DND-41 (cell line): ENCODE data around the gene USH1G.

ENCODE experiments used
- ATAC-seq: fragments of 200-7000 bp; cut with Tn5 transposase; 3 replicates; pipeline ENCODE4 v1.9.1; 2021; ENCODE audit warnings: low read depth; ENCODE audit not compliant: insufficient read depth
- DNase-seq: peaks from one replicate; pipeline ENCODE4 v3.0.0-alpha.2; 2020
- H2AFZ ChIP-seq: 2 replicates; pipeline ENCODE4 v1.6.0; 2012; ENCODE audit warnings: low read depth, low read length
- H3K27ac ChIP-seq: 2 replicates; pipeline ENCODE4 v1.5.1; 2012; ENCODE audit warnings: low read length, inconsistent platforms
- H3K27me3 ChIP-seq: fragments of 200-600 bp; sonication (generic); 2 replicates; pipeline ENCODE4 v1.6.0; 2012; ENCODE audit warnings: low read length, mild to moderate bottlenecking, inconsistent platforms; ENCODE audit not compliant: insufficient read depth, poor library complexity
- H3K36me3 ChIP-seq: 2 replicates; pipeline ENCODE4 v1.5.1; 2012; ENCODE audit warnings: low read length, inconsistent platforms; ENCODE audit not compliant: insufficient read depth
- H3K4me1 ChIP-seq: 2 replicates; pipeline ENCODE4 v1.5.1; 2012; ENCODE audit warnings: mild to moderate bottlenecking, low read length; ENCODE audit not compliant: insufficient read depth
- H3K4me2 ChIP-seq: 2 replicates; pipeline ENCODE4 v1.6.0; 2012; ENCODE audit warnings: mild to moderate bottlenecking, moderate library complexity, low read length, inconsistent platforms; ENCODE audit not compliant: insufficient read depth
- H3K4me3 ChIP-seq, 2 experiments: fragments of 200-600 bp in 1 of 2; shearing (Covaris generic) in 1 of 2; 2 replicates each; pipeline ENCODE4 v1.5.1; 2012 to 2016; ENCODE audit warnings: inconsistent platforms in 2 of 2, low read length in 2 of 2, mild to moderate bottlenecking in 2 of 2, low read depth in 1 of 2, moderate library complexity in 1 of 2
- H3K79me2 ChIP-seq: 2 replicates; pipeline ENCODE4 v1.6.0; 2012; ENCODE audit warnings: low read length, inconsistent platforms; ENCODE audit not compliant: insufficient read depth
- H3K9ac ChIP-seq: 2 replicates; pipeline ENCODE4 v1.6.0; 2012; ENCODE audit warnings: low read depth, mild to moderate bottlenecking, inconsistent platforms, low read length, moderate library complexity
- H3K9me3 ChIP-seq: 2 replicates; pipeline ENCODE4 v1.5.1; 2012; ENCODE audit warnings: low read length, moderate library complexity, mild to moderate bottlenecking, inconsistent platforms; ENCODE audit not compliant: insufficient read depth, severe bottlenecking
- H4K20me1 ChIP-seq: 2 replicates; pipeline ENCODE4 v1.6.0; 2012; ENCODE audit warnings: low read length; ENCODE audit not compliant: insufficient read depth
- CTCF ChIP-seq: IDR thresholded peaks from 2 replicates; pipeline ENCODE4 v1.5.1; 2012; ENCODE audit warnings: borderline replicate concordance, low read length, moderate library complexity, mild to moderate bottlenecking; ENCODE audit not compliant: poor library complexity, severe bottlenecking; ENCODE audit errors: extremely low read depth
- EZH2 ChIP-seq: IDR thresholded peaks from 3 replicates; pipeline ENCODE4 v1.6.1; 2012; ENCODE audit warnings: borderline replicate concordance, low read depth, mild to moderate bottlenecking, moderate library complexity, low read length, inconsistent platforms; ENCODE audit not compliant: severe bottlenecking

Gene USH1G

GRCh38 chr17:74954115-74954514 is 31.1 kb upstream of the USH1G start:
- Histone ChIP-seq H3K27ac (no peak overlapping the region), H3K4me2 (no peak overlapping the region), H4K20me1 (no peaks in the 10 kb centered on the region), H3K4me3 (no peak overlapping the region), H2AFZ (no peak overlapping the region), H3K9me3 (no peaks in the 10 kb centered on the region), H3K27me3 (no peaks in the 10 kb centered on the region), H3K36me3 (no peaks in the 10 kb centered on the region), H3K79me2 (no peaks in the 10 kb centered on the region), H3K9ac (no peak overlapping the region), H3K4me1 (no peaks in the 10 kb centered on the region)
- ATAC-seq (no peak), DNase-seq (no peak)
- no peak for TF ChIP-seq EZH2
- TF ChIP-seq CTCF, result no peak

GRCh38 chr17:74953134-74953687 is 30.2 kb upstream of the USH1G start:
- H3K4me1 ChIP-seq, result no peaks in the 10 kb centered on the region
- H3K9me3 ChIP-seq, result no peaks in the 10 kb centered on the region
- H3K27me3 ChIP-seq, result no peaks in the 10 kb centered on the region
- H3K9ac ChIP-seq, result no peak overlapping the region
- H3K4me2 ChIP-seq, result no peak overlapping the region
- no peak for ATAC-seq
- no peaks in the 10 kb centered on the region for H3K36me3 ChIP-seq
- no peak overlapping the region for H3K4me3 ChIP-seq
- H2AFZ ChIP-seq, result no peak overlapping the region
- DNase-seq, result no peak
- H4K20me1 ChIP-seq, result no peaks in the 10 kb centered on the region
- no peaks in the 10 kb centered on the region for H3K79me2 ChIP-seq
- TF ChIP-seq EZH2 (no peak), CTCF (no peak)
- H3K27ac ChIP-seq, result no peak overlapping the region

GRCh38 chr17:74952431-74953133 is 29.5 kb upstream of the USH1G start:
- Histone ChIP-seq H3K27me3 (no peaks in the 10 kb centered on the region), H3K79me2 (no peaks in the 10 kb centered on the region), H3K27ac (no peak overlapping the region), H3K4me1 (no peaks in the 10 kb centered on the region), H3K4me3 (no peak overlapping the region), H2AFZ (no peak overlapping the region), H3K4me2 (no peak overlapping the region), H3K9ac (no peak overlapping the region), H3K9me3 (no peaks in the 10 kb centered on the region), H4K20me1 (no peaks in the 10 kb centered on the region), H3K36me3 (no peaks in the 10 kb centered on the region)
- DNase-seq, result no peak
- no peak for ATAC-seq
- TF ChIP-seq CTCF (no peak), EZH2 (no peak)
